Adrenal gland (tissue), 12 donors: ENCODE data around the gene PRKCSH. TPM values are rescaled to one million over a fixed set of nuclear protein-coding genes. Genes with fewer than 3 reads are reported as not detected.
"Not testable (repeated sequence)": the region's sequence is repeated elsewhere in the genome, so short reads cannot be mapped to it uniquely, and the experiment has no call there.

Experiments used
- DNase-seq, 7 donors: peaks; one replicate each; pipeline ENCODE4 v3.0.0-alpha.2; 2019 to 2020
- H3K27ac ChIP-seq, 5 donors: fragments of 200-600 bp; sonication (generic) in 4 of 5; 1 replicate in 3 of 5; 2 replicates in 2 of 5; pipeline versions ENCODE4 v1.5.1 to v1.8.0; 2016 to 2020; ENCODE audit warnings: mild to moderate bottlenecking in 1 of 5
- H3K27me3 ChIP-seq: fragments of 200-600 bp; 2 replicates; pipeline ENCODE4 v1.8.0; 2021
- H3K36me3 ChIP-seq, 2 donors: fragments of 200-600 bp; replicated peaks in 1 of 2; 1 replicate in 1 of 2; 2 replicates in 1 of 2; pipeline versions ENCODE4 v1.5.1 to v1.8.0; 2018 to 2022
- H3K4me1 ChIP-seq, 2 donors: fragments of 200-600 bp; replicated peaks in 1 of 2; 1 replicate in 1 of 2; 2 replicates in 1 of 2; pipeline versions ENCODE4 v1.5.1 to v1.8.0; 2018 to 2021
- H3K4me3 ChIP-seq, 4 donors: fragments of 200-600 bp; sonication (generic) in 3 of 4; one replicate each; pipeline ENCODE4 v1.5.1; 2016 to 2018
- H3K9me3 ChIP-seq, 3 donors: fragments of 200-600 bp; sonication (generic) in 1 of 3; replicated peaks in 1 of 3; 1 replicate in 2 of 3; 2 replicates in 1 of 3; pipeline versions ENCODE4 v1.5.1 to v1.8.0; 2016 to 2021
- CTCF ChIP-seq, 6 experiments: fragments of 450-650 bp in 4 of 6; fragments of 200-600 bp in 2 of 6; sonication (generic) in 1 of 6; IDR thresholded peaks; 1 replicate in 5 of 6; 2 replicates in 1 of 6; pipeline versions ENCODE4 v1.5.1 to v1.8.0; 2016 to 2021; ENCODE audit warnings: antibody characterized with exemption in 6 of 6, mild to moderate bottlenecking in 2 of 6, moderate library complexity in 1 of 6
- POLR2A ChIP-seq, 2 donors: fragments of 450-650 bp; IDR thresholded peaks; one replicate each; pipeline ENCODE4 v1.6.1; 2017; ENCODE audit warnings: antibody characterized with exemption in 2 of 2, mild to moderate bottlenecking in 2 of 2, moderate library complexity in 1 of 2
- WGBS, 4 donors: extraction: QIAGEN DNeasy Blood & Tissue Kit in 2 of 4; methylation state at CpG; one replicate each; pipeline versions ENCODE4 v1.1.5 to v1.1.7; 2013 to 2017; 5-methylcytosine and 5-hydroxymethylcytosine counted together
- intact Hi-C, 2 donors: fragments of 100-400 bp; cut with DNase I; formaldehyde crosslinking; loops; one replicate each; pipeline versions ENCODE4 v1.14.1 to v1.15.0; 2022 to 2023
- polyA plus RNA-seq, 3 donors: library from polyadenylated mRNA; stranded (reverse); fragments of 200-250 nt in 2 of 3; fragments of 350-450 nt in 1 of 3; fragmentation: Illumina TruSeq in 1 of 3; extraction: RNeasy Lipid Tissue Mini Kit (QIAGEN cat#74804) in 1 of 3; gene quantifications; one replicate each; pipeline ENCODE4 v1.2.3, GENCODE V29; 2013 to 2014
- total RNA-seq, 9 donors: library from RNA; depleted of rRNA in 4 of 9; stranded (reverse); fragments of >200 nt in 4 of 9; fragments of 120-200 nt in 1 of 9; fragmentation: NEBNext Ultra II Directional in 1 of 9; extraction: Animal tissue kit (Norgen Biotek cat#: 25700) in 1 of 9; gene quantifications; one replicate each; pipeline versions ENCODE4 v1.1.0 to v1.2.4, GENCODE V29; 2013 to 2023
- donor health status: healthy with polysubstance abuse.
- donor health status: Bipolar disorder and iron deficiency.
- donor health status: DM: yes; HTN: yes; CAD: no.
- donor health status: DM: no; HTN: no; CAD: no.
- donor health status: DM: no; HTN: no; CAD: no.
- donor health status: DM: yes; HTN: yes; CAD: no.

PRKCSH gene
- total and polyA plus RNA-seq, 12 donors, result 64.4 to 359 (median 203) TPM

- no peak for DNase-seq
- H3K4me1 ChIP-seq, result no peaks in the 10 kb centered on the region
- intact Hi-C loops, result no loop called here
- no peaks in the 10 kb centered on the region for H3K36me3 ChIP-seq
- TF ChIP-seq CTCF (IDR thresholded peaks at IDR 0.05) (no peak), POLR2A (IDR thresholded peaks at IDR 0.05) (no peak)
- no peak overlapping the region for H3K27ac ChIP-seq
- no peaks in the 10 kb centered on the region for H3K27me3 ChIP-seq
- WGBS, 4 donors, result 65 to 87% (median 80%) methylated on average over 4 of the region's 4 CpGs
- no peaks in the 10 kb centered on the region for H3K9me3 ChIP-seq
- no peak overlapping the region for H3K4me3 ChIP-seq
Observed at GRCh38 chr19:11473725-11474124, 38.3 kb downstream of the PRKCSH start.

GRCh38 chr19:11475343-11475742 lies 39.9 kb downstream of the PRKCSH start:
- DNase-seq, H3K4me3 ChIP-seq, H3K27ac ChIP-seq, H3K36me3 ChIP-seq, intact Hi-C loops, H3K9me3 ChIP-seq, H3K27me3 ChIP-seq: not testable (repeated sequence)
- 77 to 91% (median 89%) methylated on average over 3 of the region's 3 CpGs for WGBS, 4 donors
- H3K4me1 ChIP-seq, result peaks cover 8 to 13% of the 10 kb centered on the region in 2 donors

- Histone ChIP-seq H3K27me3 (peaks cover 9% of the 10 kb centered on the region), H3K4me1 (peaks cover 8 to 13% of the 10 kb centered on the region in 2 donors), H3K4me3 (no peak overlapping the region), H3K36me3 (no peaks in the 10 kb centered on the region), H3K27ac (no peak overlapping the region), H3K9me3 (no peaks in the 10 kb centered on the region)
- no peak for TF ChIP-seq POLR2A (IDR thresholded peaks at IDR 0.05)
- TF ChIP-seq CTCF (IDR thresholded peaks at IDR 0.05), result no peak
- 82 to 84% (median 83%) methylated on average over 8 of the region's 8 CpGs for WGBS, 4 donors
- no peak for DNase-seq
- intact Hi-C loops, result no loop called here
Observed at GRCh38 chr19:11475861-11476260, 40.4 kb downstream of the PRKCSH start.

GRCh38 chr19:11478167-11479089 lies 43.0 kb downstream of the PRKCSH start:
- peaks cover 16% of the 10 kb centered on the region for H3K27me3 ChIP-seq
- no peaks in the 10 kb centered on the region for H3K9me3 ChIP-seq
- intact Hi-C loops, result no loop called here

More at GRCh38 chr19:11478167-11479089, 43.0 kb downstream of the PRKCSH start:
- WGBS, 4 donors, result 55 to 68% (median 61%) methylated on average over 16 to 19 of the region's 19 CpGs
- Histone ChIP-seq H3K36me3 (no peaks in the 10 kb centered on the region), H3K4me3 (no peak overlapping the region), H3K4me1 (peaks cover 8 to 31% of the 10 kb centered on the region in 2 donors), H3K27ac (no peak overlapping the region)
- TF ChIP-seq POLR2A (IDR thresholded peaks at IDR 0.05), result no peak
- no peak for TF ChIP-seq CTCF (IDR thresholded peaks at IDR 0.05)
- DNase-seq, result no peak
